ENCODE results near the gene PIKFYVE. TPM values are rescaled to one million over a fixed set of nuclear protein-coding genes. Genes with fewer than 3 reads are reported as not detected.

PIKFYVE gene
- total and polyA plus RNA-seq, 2 donors (not counting 1 experiment from before 2014, with no cell fraction given), result 20.3 to 80.9 TPM

GRCh38 chr2:208366215-208367127, 100.4 kb downstream of the PIKFYVE start:
- Mint-ChIP-seq H3K4me3 (peak overlapping the region; percentile 77), H3K27me3 (no peaks in the 10 kb centered on the region), H3K9me3 (ENCODE audit: insufficient read depth) (no peaks in the 10 kb centered on the region), H3K27ac (peak overlapping the region; percentile 78), H3K4me1 (peaks cover 15% of the 10 kb centered on the region)
- H3K27me3 ChIP-seq (replicated peaks in 1 of 4; ENCODE audit: control extremely low read depth in 1 of 4, control insufficient read depth in 3 of 4, insufficient read depth in 4 of 4, low read length in 3 of 4), result no peaks in the 10 kb centered on the region
- WGBS (ENCODE audit: insufficient coverage), result no CpG with 5 or more reads among the region's 4 CpGs
- CTCF ChIA-PET, result interaction anchor here (0.6 to 1.2 kb wide), 3 partner anchors 11 to 593 kb away, joined by 3 to 4 read pairs (median 3); no protein-coding TSS in a partner anchor
- no peaks in the 10 kb centered on the region for H4K20me1 ChIP-seq (ENCODE audit: control insufficient read depth, insufficient read depth, low read length, poor library complexity, severe bottlenecking)
- peak overlapping the region; percentile 74 for H3K4me2 ChIP-seq (replicated peaks; ENCODE audit: low read depth, low read length, poor library complexity, severe bottlenecking)
- peak overlapping the region; percentile 75 to 86 for H3K27ac ChIP-seq (ENCODE audit: low read length in 2 of 2)
- peak overlapping the region; percentile 24 to 65 (median 35) for H3K4me3 ChIP-seq (ENCODE audit: control extremely low read depth in 1 of 5, extremely low read depth in 1 of 5, insufficient read depth in 1 of 5, low read depth in 2 of 5, low read length in 4 of 5)
- no peaks in the 10 kb centered on the region for H3K79me2 ChIP-seq (ENCODE audit: control insufficient read depth, insufficient read depth, low read length)
- H3K4me1 ChIP-seq (ENCODE audit: control insufficient read depth in 2 of 2, insufficient read depth in 2 of 2, low read length in 2 of 2), result peaks cover 7 to 8% of the 10 kb centered on the region in 2 donors
- POLR2A ChIA-PET, result no interaction called here
- intact Hi-C loops (cut with micrococcal nuclease), result no loop called here
- DNase-seq, result peak; percentile 73
- H3K9me3 ChIP-seq (ENCODE audit: control extremely low read depth in 1 of 3, control insufficient read depth in 2 of 3, insufficient read depth in 1 of 3, low read length in 2 of 3), result peaks cover 0 to 4% (median 1%) of the 10 kb centered on the region in 3 donors
- H3K9ac ChIP-seq (ENCODE audit: low read length), result peak overlapping the region; percentile 57
- peak overlapping the region; percentile 66 for H2AFZ ChIP-seq (ENCODE audit: insufficient read depth, low read depth, low read length, poor library complexity, severe bottlenecking)
- H3K36me3 ChIP-seq (replicated peaks in 1 of 2; ENCODE audit: control extremely low read depth in 1 of 2, control insufficient read depth in 1 of 2, extremely low read depth in 1 of 2, insufficient read depth in 2 of 2, low read length in 1 of 2), result no peaks in the 10 kb centered on the region
- no peak for TF ChIP-seq EZH2 (IDR thresholded peaks at IDR 0.05; ENCODE audit: borderline replicate concordance, insufficient read depth, low read depth, low read length, poor library complexity, severe bottlenecking)
- no peak for TF ChIP-seq CTCF (IDR thresholded peaks at IDR 0.05)
- peak; percentile 83 for ATAC-seq (ENCODE audit: low read depth)

- peaks cover 0 to 4% (median 1%) of the 10 kb centered on the region in 3 donors for H3K9me3 ChIP-seq (ENCODE audit: control extremely low read depth in 1 of 3, control insufficient read depth in 2 of 3, insufficient read depth in 1 of 3, low read length in 2 of 3)
- DNase-seq, result no peak
- TF ChIP-seq CTCF (IDR thresholded peaks at IDR 0.05) (no peak), EZH2 (IDR thresholded peaks at IDR 0.05; ENCODE audit: borderline replicate concordance, insufficient read depth, low read depth, low read length, poor library complexity, severe bottlenecking) (no peak)
- H3K36me3 ChIP-seq (replicated peaks in 1 of 2; ENCODE audit: control extremely low read depth in 1 of 2, control insufficient read depth in 1 of 2, extremely low read depth in 1 of 2, insufficient read depth in 2 of 2, low read length in 1 of 2), result no peaks in the 10 kb centered on the region
- H2AFZ ChIP-seq (ENCODE audit: insufficient read depth, low read depth, low read length, poor library complexity, severe bottlenecking), result no peak overlapping the region
- H4K20me1 ChIP-seq (ENCODE audit: control insufficient read depth, insufficient read depth, low read length, poor library complexity, severe bottlenecking), result no peaks in the 10 kb centered on the region
- intact Hi-C loops (cut with micrococcal nuclease), result no loop called here
- H3K4me1 ChIP-seq (ENCODE audit: control insufficient read depth in 2 of 2, insufficient read depth in 2 of 2, low read length in 2 of 2), result peaks cover 7 to 8% of the 10 kb centered on the region in 2 donors
- H3K4me2 ChIP-seq (replicated peaks; ENCODE audit: low read depth, low read length, poor library complexity, severe bottlenecking), result no peak overlapping the region
- Mint-ChIP-seq H3K4me1 (peaks cover 11% of the 10 kb centered on the region), H3K4me3 (no peak overlapping the region), H3K27ac (no peak overlapping the region), H3K27me3 (no peaks in the 10 kb centered on the region), H3K9me3 (ENCODE audit: insufficient read depth) (no peaks in the 10 kb centered on the region)
- H3K9ac ChIP-seq (ENCODE audit: low read length), result no peak overlapping the region
- H3K27ac ChIP-seq (ENCODE audit: low read length in 2 of 2), result no peak overlapping the region
- no peak overlapping the region for H3K4me3 ChIP-seq (ENCODE audit: control extremely low read depth in 1 of 5, extremely low read depth in 1 of 5, insufficient read depth in 1 of 5, low read depth in 2 of 5, low read length in 4 of 5)
- no CpG with 5 or more reads among the region's 2 CpGs for WGBS (ENCODE audit: insufficient coverage)
- no peak for ATAC-seq (ENCODE audit: low read depth)
- ChIA-PET CTCF (interaction anchor here (1.1 kb wide), 1 partner anchor 34 kb away, joined by 3 read pairs; no protein-coding TSS in a partner anchor), POLR2A (no interaction called here)
- H3K27me3 ChIP-seq (replicated peaks in 1 of 4; ENCODE audit: control extremely low read depth in 1 of 4, control insufficient read depth in 3 of 4, insufficient read depth in 4 of 4, low read length in 3 of 4), result no peaks in the 10 kb centered on the region
- no peaks in the 10 kb centered on the region for H3K79me2 ChIP-seq (ENCODE audit: control insufficient read depth, insufficient read depth, low read length)
These were observed 103.0 kb downstream of the PIKFYVE start for GRCh38 chr2:208369091-208369490.
